ENCODE results near the gene MTCH2. TPM values are rescaled to one million over a fixed set of nuclear protein-coding genes. Genes with fewer than 3 reads are reported as not detected.
"Not testable (repeated sequence)": the region's sequence is repeated elsewhere in the genome, so short reads cannot be mapped to it uniquely, and the experiment has no call there.

The MTCH2 gene
- total and polyA plus RNA-seq, 4 donors = 33.0 to 76.2 (median 59.8) TPM

GRCh38 chr11:47688991-47689390 lies 46.6 kb upstream of the MTCH2 start:
- ATAC-seq (ENCODE audit: insufficient read depth, low FRiP score) = no peak
- Histone ChIP-seq H3K36me3 (ENCODE audit: control insufficient read depth in 4 of 4, insufficient read depth in 4 of 4, low read length in 4 of 4) (no peaks in the 10 kb centered on the region), H3K9me3 (ENCODE audit: control insufficient read depth in 4 of 4, insufficient read depth in 3 of 4, low read length in 3 of 4) (no peaks in the 10 kb centered on the region), H3K27me3 (ENCODE audit: control insufficient read depth in 3 of 3, insufficient read depth in 3 of 3, low read length in 2 of 3) (no peaks in the 10 kb centered on the region), H3K9ac (ENCODE audit: insufficient read depth in 1 of 2, low read length in 2 of 2) (no peak overlapping the region), H3K4me1 (ENCODE audit: control insufficient read depth in 5 of 5, insufficient read depth in 5 of 5, low read length in 5 of 5) (no peaks in the 10 kb centered on the region), H3K27ac (ENCODE audit: low read depth in 1 of 2, low read length in 1 of 2) (no peak overlapping the region), H3K4me3 (no peak overlapping the region)
- DNase-seq = no peak
- no peak for TF ChIP-seq CTCF (IDR thresholded peaks at IDR 0.05; ENCODE audit: control extremely low read depth, extremely low read depth)
- WGBS, 2 donors = 91 to 95% methylated on average over 2 of the region's 2 CpGs

- H3K4me1 ChIP-seq (ENCODE audit: control insufficient read depth in 5 of 5, insufficient read depth in 5 of 5, low read length in 5 of 5) = no peaks in the 10 kb centered on the region
- no peak overlapping the region for H3K4me3 ChIP-seq
- H3K27ac ChIP-seq (ENCODE audit: low read depth in 1 of 2, low read length in 1 of 2) = no peak overlapping the region
- DNase-seq = no peak
- 59 to 85% methylated on average over 4 of the region's 4 CpGs for WGBS, 2 donors
- TF ChIP-seq CTCF (IDR thresholded peaks at IDR 0.05; ENCODE audit: control extremely low read depth, extremely low read depth) = no peak
- ATAC-seq (ENCODE audit: insufficient read depth, low FRiP score) = no peak
- no peaks in the 10 kb centered on the region for H3K9me3 ChIP-seq (ENCODE audit: control insufficient read depth in 4 of 4, insufficient read depth in 3 of 4, low read length in 3 of 4)
- H3K36me3 ChIP-seq (ENCODE audit: control insufficient read depth in 4 of 4, insufficient read depth in 4 of 4, low read length in 4 of 4) = no peaks in the 10 kb centered on the region
- H3K9ac ChIP-seq (ENCODE audit: insufficient read depth in 1 of 2, low read length in 2 of 2) = no peak overlapping the region
- no peaks in the 10 kb centered on the region for H3K27me3 ChIP-seq (ENCODE audit: control insufficient read depth in 3 of 3, insufficient read depth in 3 of 3, low read length in 2 of 3)
Measured at GRCh38 chr11:47688111-47688510, 45.8 kb upstream of the MTCH2 start.

GRCh38 chr11:47686704-47687103 lies 44.3 kb upstream of the MTCH2 start:
- 94 to 98% methylated on average over 3 of the region's 3 CpGs for WGBS, 2 donors
- H3K9ac ChIP-seq (ENCODE audit: insufficient read depth in 1 of 2, low read length in 2 of 2); H3K9me3 ChIP-seq (ENCODE audit: control insufficient read depth in 4 of 4, insufficient read depth in 3 of 4, low read length in 3 of 4); DNase-seq; H3K27ac ChIP-seq (ENCODE audit: low read depth in 1 of 2, low read length in 1 of 2); H3K4me3 ChIP-seq; H3K36me3 ChIP-seq (ENCODE audit: control insufficient read depth in 4 of 4, insufficient read depth in 4 of 4, low read length in 4 of 4); ATAC-seq (ENCODE audit: insufficient read depth, low FRiP score); H3K27me3 ChIP-seq (ENCODE audit: control insufficient read depth in 3 of 3, insufficient read depth in 3 of 3, low read length in 2 of 3); H3K4me1 ChIP-seq (ENCODE audit: control insufficient read depth in 5 of 5, insufficient read depth in 5 of 5, low read length in 5 of 5): not testable (repeated sequence)

GRCh38 chr11:47686151-47686550 lies 43.8 kb upstream of the MTCH2 start:
- H3K4me3 ChIP-seq = no peak overlapping the region
- H3K9ac ChIP-seq (ENCODE audit: insufficient read depth in 1 of 2, low read length in 2 of 2) = no peak overlapping the region
- H3K27me3 ChIP-seq (ENCODE audit: control insufficient read depth in 3 of 3, insufficient read depth in 3 of 3, low read length in 2 of 3) = no peaks in the 10 kb centered on the region
- DNase-seq = no peak
- H3K36me3 ChIP-seq (ENCODE audit: control insufficient read depth in 4 of 4, insufficient read depth in 4 of 4, low read length in 4 of 4) = no peaks in the 10 kb centered on the region
- H3K27ac ChIP-seq (ENCODE audit: low read depth in 1 of 2, low read length in 1 of 2) = no peak overlapping the region
- no peak for ATAC-seq (ENCODE audit: insufficient read depth, low FRiP score)
- TF ChIP-seq CTCF (IDR thresholded peaks at IDR 0.05; ENCODE audit: control extremely low read depth, extremely low read depth) = no peak
- WGBS, 2 donors = 93 to 100% methylated on average over 1 of the region's 1 CpG
- peaks cover 0 to 10% (median 5%) of the 10 kb centered on the region in 5 donors for H3K4me1 ChIP-seq (ENCODE audit: control insufficient read depth in 5 of 5, insufficient read depth in 5 of 5, low read length in 5 of 5)
- no peaks in the 10 kb centered on the region for H3K9me3 ChIP-seq (ENCODE audit: control insufficient read depth in 4 of 4, insufficient read depth in 3 of 4, low read length in 3 of 4)
